GM23248 (cell line): ENCODE data around the gene FAM53A. TPM values are rescaled to one million over a fixed set of nuclear protein-coding genes. Genes with fewer than 3 reads are reported as not detected.
A peak's percentile ranks its signal among the peaks of the same experiment; 100 is the strongest.

Experiments
- DNase-seq: peaks from one replicate; pipeline ENCODE4 v3.0.0-alpha.2; 2015
- H2AFZ ChIP-seq: fragments of 200-600 bp; sonication (generic); 2 replicates; pipeline ENCODE4 v1.6.1; 2016; ENCODE audit warnings: antibody characterized with exemption
- H3F3A ChIP-seq: fragments of 200-600 bp; sonication (generic); 2 replicates; pipeline ENCODE4 v1.6.1; 2016; ENCODE audit warnings: mild to moderate bottlenecking, antibody characterized with exemption, mixed run types; ENCODE audit not compliant: insufficient read depth
- H3K27ac ChIP-seq: fragments of 200-600 bp; sonication (generic); 2 replicates; pipeline ENCODE4 v1.5.1; 2016; ENCODE audit warnings: mild to moderate bottlenecking
- H3K27me3 ChIP-seq: fragments of 200-600 bp; sonication (generic); replicated peaks from 2 replicates; pipeline ENCODE4 v1.6.1; 2016; ENCODE audit warnings: mild to moderate bottlenecking; ENCODE audit not compliant: insufficient read depth
- H3K36me3 ChIP-seq: fragments of 200-600 bp; sonication (generic); 2 replicates; pipeline ENCODE4 v1.6.1; 2016; ENCODE audit warnings: low read depth, mild to moderate bottlenecking
- H3K4me1 ChIP-seq: fragments of 200-600 bp; sonication (generic); 2 replicates; pipeline ENCODE4 v1.6.1; 2016; ENCODE audit warnings: mild to moderate bottlenecking; ENCODE audit not compliant: insufficient read depth
- H3K4me2 ChIP-seq: fragments of 200-600 bp; sonication (generic); one replicate; pipeline ENCODE4 v1.6.1; 2016; ENCODE audit warnings: mild to moderate bottlenecking; ENCODE audit not compliant: unreplicated experiment
- H3K4me3 ChIP-seq: fragments of 200-600 bp; sonication (generic); 2 replicates; pipeline ENCODE4 v1.5.1; 2016; ENCODE audit warnings: mild to moderate bottlenecking
- H3K79me2 ChIP-seq: fragments of 200-600 bp; sonication (generic); 2 replicates; pipeline ENCODE4 v1.6.1; 2016; ENCODE audit warnings: mild to moderate bottlenecking; ENCODE audit not compliant: insufficient read depth
- H3K9ac ChIP-seq: fragments of 200-600 bp; sonication (generic); 2 replicates; pipeline ENCODE4 v1.6.1; 2016; ENCODE audit warnings: mild to moderate bottlenecking
- H3K9me2 ChIP-seq: fragments of 200-600 bp; sonication (generic); 2 replicates; pipeline ENCODE4 v1.6.1; 2016; ENCODE audit warnings: mixed run types, mild to moderate bottlenecking, moderate library complexity; ENCODE audit not compliant: insufficient read depth
- H3K9me3 ChIP-seq: fragments of 200-600 bp; sonication (generic); one replicate; pipeline ENCODE4 v1.6.1; 2017; ENCODE audit warnings: low read depth
- H4K20me1 ChIP-seq: fragments of 200-600 bp; sonication (generic); 2 replicates; pipeline ENCODE4 v1.6.0; 2016; ENCODE audit not compliant: insufficient read depth
- EZH2 ChIP-seq: fragments of 200-600 bp; sonication (generic); IDR thresholded peaks from 2 replicates; pipeline ENCODE4 v1.6.1; 2018; ENCODE audit warnings: antibody characterized with exemption, mild to moderate bottlenecking; ENCODE audit not compliant: insufficient read depth, poor library complexity, severe bottlenecking
- EZH2phosphoT487 ChIP-seq: fragments of 200-600 bp; sonication (generic); IDR thresholded peaks from 2 replicates; pipeline ENCODE4 v1.6.1; 2018; ENCODE audit warnings: antibody characterized with exemption, moderate library complexity, mild to moderate bottlenecking, low read depth; ENCODE audit not compliant: insufficient read depth
- WGBS, 2 experiments: methylation state at CpG; one replicate each; pipeline ENCODE4 v1.1.6; 2015 to 2017; ENCODE audit warnings: low lambda C conversion rate in 2 of 2, low coverage in 1 of 2; ENCODE audit errors: missing lambda C conversion rate in 2 of 2; 5-methylcytosine and 5-hydroxymethylcytosine counted together
- in situ Hi-C: fragments of 300-500 bp; cut with MboI; formaldehyde crosslinking; loops from 2 replicates; pipeline ENCODE4 v1.15.0; 2020
- polyA plus RNA-seq: library from polyadenylated mRNA; unstranded; fragments of >200 nt; fragmentation: Nextera tagmentation; extraction: Ambion mirVana; gene quantifications from 2 replicates; pipeline ENCODE4 v1.2.1, GENCODE V29; 2016
- total RNA-seq: library from RNA; depleted of rRNA; stranded (reverse); fragments of >200 nt; shearing (Covaris generic); gene quantifications from 2 replicates; pipeline ENCODE4 v1.2.3, GENCODE V29; 2014

Gene FAM53A
- total and polyA plus RNA-seq, 2 experiments from 2014 or later: 2.8 to 3.8 TPM

DNA sequence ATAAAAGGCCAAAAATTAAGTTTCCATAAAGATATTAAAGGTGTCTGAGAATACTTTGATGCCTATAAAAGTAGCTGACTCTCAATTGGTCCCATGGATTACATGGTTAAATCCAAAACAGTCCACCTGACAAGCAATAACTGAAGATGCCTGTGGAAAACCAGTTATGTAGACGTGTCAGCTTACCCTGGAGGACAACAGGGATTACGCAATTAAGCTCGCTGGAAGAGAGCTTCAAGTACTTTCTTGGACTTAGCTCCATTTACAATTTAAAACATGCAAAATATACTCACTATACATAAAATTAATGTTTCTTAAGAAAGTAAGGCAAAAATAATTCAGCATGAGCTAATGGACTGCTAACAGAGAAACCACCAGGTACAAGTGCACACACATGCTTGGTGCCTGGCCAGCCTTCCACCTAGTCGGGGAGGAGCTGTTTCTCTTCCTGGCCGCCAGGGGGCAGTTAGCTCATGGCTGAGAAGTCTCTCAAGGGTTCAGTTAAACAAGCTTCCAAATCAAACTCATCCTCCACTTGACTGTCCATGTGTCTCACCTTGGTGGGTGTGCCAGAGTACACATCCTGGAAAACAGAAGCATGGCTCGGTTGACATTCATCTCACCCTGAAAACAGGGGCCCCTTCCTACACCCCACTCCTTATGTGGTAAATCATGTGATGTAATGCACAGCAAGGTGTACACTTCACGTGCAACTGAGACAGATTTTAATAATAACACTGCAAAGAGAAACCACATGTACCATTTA, 9.2 kb upstream of the FAM53A start:
- H4K20me1 ChIP-seq: no peaks in the 10 kb centered on the region
- peaks cover 11% of the 10 kb centered on the region for H3K79me2 ChIP-seq
- H2AFZ ChIP-seq: no peak overlapping the region
- 50 to 52% methylated on average over 7 of the region's 7 CpGs for WGBS, 2 experiments
- TF ChIP-seq EZH2 (no peak), EZH2phosphoT487 (no peak)
- H3K9me3 ChIP-seq: no peaks in the 10 kb centered on the region
- peaks cover 39% of the 10 kb centered on the region for H3K36me3 ChIP-seq
- no peak overlapping the region for H3K27ac ChIP-seq
- no peak overlapping the region for H3K4me2 ChIP-seq
- peak; percentile 80 for DNase-seq
- H3F3A ChIP-seq: peaks cover 15% of the 10 kb centered on the region
- no peak overlapping the region for H3K9ac ChIP-seq
- no peaks in the 10 kb centered on the region for H3K4me1 ChIP-seq
- H3K27me3 ChIP-seq: no peaks in the 10 kb centered on the region
- H3K9me2 ChIP-seq: no peaks in the 10 kb centered on the region
- no peak overlapping the region for H3K4me3 ChIP-seq
- in situ Hi-C loops: no loop called here

GRCh38 chr4:1691737-1692373, 7.7 kb upstream of the FAM53A start:
- peaks cover 39% of the 10 kb centered on the region for H3K36me3 ChIP-seq
- no peak overlapping the region for H2AFZ ChIP-seq
- no peaks in the 10 kb centered on the region for H3K27me3 ChIP-seq
- H4K20me1 ChIP-seq: no peaks in the 10 kb centered on the region
- TF ChIP-seq EZH2 (no peak), EZH2phosphoT487 (no peak)
- H3K4me1 ChIP-seq: no peaks in the 10 kb centered on the region
- H3K4me3 ChIP-seq: no peak overlapping the region
- in situ Hi-C loops: no loop called here
- 78 to 86% methylated on average over 9 of the region's 9 CpGs for WGBS, 2 experiments
- H3F3A ChIP-seq: peaks cover 15% of the 10 kb centered on the region
- H3K9me3 ChIP-seq: no peaks in the 10 kb centered on the region
- H3K79me2 ChIP-seq: no peaks in the 10 kb centered on the region
- no peak overlapping the region for H3K27ac ChIP-seq
- no peak overlapping the region for H3K4me2 ChIP-seq
- H3K9me2 ChIP-seq: no peaks in the 10 kb centered on the region
- H3K9ac ChIP-seq: no peak overlapping the region
- DNase-seq: no peak

DNA sequence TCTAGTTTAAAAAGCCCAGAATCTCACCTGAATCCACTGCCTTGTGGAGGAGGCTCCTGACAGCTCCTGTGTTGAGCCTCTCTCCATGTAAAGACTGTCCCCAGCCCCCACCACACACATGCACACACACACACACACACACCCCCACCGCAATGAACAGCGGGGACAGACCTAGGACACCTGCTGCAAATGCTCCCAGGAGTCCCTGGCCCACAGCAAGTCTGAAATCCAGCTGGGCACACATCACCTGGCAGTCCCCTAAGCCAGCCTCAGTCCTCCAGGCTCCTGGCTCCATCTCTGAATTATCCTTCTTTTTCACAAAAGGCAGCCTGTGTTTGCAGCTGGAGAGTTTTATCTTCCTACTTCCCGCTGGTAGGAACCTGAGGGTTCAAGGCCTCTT, 6.6 kb upstream of the FAM53A start:
- H3K4me1 ChIP-seq: no peaks in the 10 kb centered on the region
- H4K20me1 ChIP-seq: no peaks in the 10 kb centered on the region
- H3K9me3 ChIP-seq: no peaks in the 10 kb centered on the region
- H3K4me3 ChIP-seq: no peak overlapping the region
- H3K9me2 ChIP-seq: no peaks in the 10 kb centered on the region
- in situ Hi-C loops: no loop called here
- peaks cover 17% of the 10 kb centered on the region for H3F3A ChIP-seq
- H3K79me2 ChIP-seq: no peaks in the 10 kb centered on the region
- no peak overlapping the region for H3K9ac ChIP-seq
- H2AFZ ChIP-seq: no peak overlapping the region
- no peak overlapping the region for H3K4me2 ChIP-seq
- TF ChIP-seq EZH2 (no peak), EZH2phosphoT487 (no peak)
- 89 to 91% methylated on average over 3 of the region's 3 CpGs for WGBS, 2 experiments
- peaks cover 30% of the 10 kb centered on the region for H3K36me3 ChIP-seq
- H3K27ac ChIP-seq: no peak overlapping the region
- no peaks in the 10 kb centered on the region for H3K27me3 ChIP-seq
- DNase-seq: no peak

DNA sequence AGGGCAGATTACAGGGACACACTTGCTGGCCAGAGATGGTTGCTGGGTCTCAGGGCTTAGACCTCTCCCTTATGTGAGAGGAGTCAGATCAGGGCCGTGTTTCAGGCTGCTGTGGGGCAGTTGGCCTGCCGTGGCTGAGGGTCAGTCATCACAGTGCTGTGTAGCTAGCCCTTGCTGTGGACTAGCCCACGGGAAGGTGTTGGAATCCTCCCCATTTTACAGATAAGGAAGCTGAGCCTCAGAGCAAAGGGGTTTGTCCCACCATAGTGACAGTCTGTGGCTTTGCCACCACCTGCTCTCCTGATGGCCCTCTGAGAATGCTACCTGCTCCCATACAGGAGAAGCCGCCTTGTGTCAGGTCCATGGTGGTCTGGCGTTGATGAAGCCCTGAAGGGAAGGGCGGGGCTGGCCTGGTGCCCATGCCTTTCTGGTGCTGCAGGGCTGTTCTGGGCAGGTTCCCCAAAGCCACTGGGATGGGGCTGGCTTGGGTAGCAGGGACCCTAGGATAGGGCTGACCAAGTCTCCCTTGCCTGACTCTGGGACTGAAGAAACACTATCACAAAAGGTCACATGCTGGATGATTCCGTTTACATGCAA, 2.4 kb upstream of the FAM53A start:
- no peaks in the 10 kb centered on the region for H3K4me1 ChIP-seq
- no peaks in the 10 kb centered on the region for H3K27me3 ChIP-seq
- WGBS, 2 experiments: 36 to 42% methylated on average over 7 of the region's 7 CpGs
- H3K9ac ChIP-seq: no peak overlapping the region
- no peak overlapping the region for H3K4me3 ChIP-seq
- H3K4me2 ChIP-seq: no peak overlapping the region
- peaks cover 32% of the 10 kb centered on the region for H3F3A ChIP-seq
- H3K9me3 ChIP-seq: no peaks in the 10 kb centered on the region
- H3K9me2 ChIP-seq: no peaks in the 10 kb centered on the region
- TF ChIP-seq EZH2phosphoT487 (no peak), EZH2 (no peak)
- DNase-seq: no peak
- no peak overlapping the region for H2AFZ ChIP-seq
- no peaks in the 10 kb centered on the region for H3K79me2 ChIP-seq
- no peak overlapping the region for H3K27ac ChIP-seq
- no peaks in the 10 kb centered on the region for H4K20me1 ChIP-seq
- peaks cover 10% of the 10 kb centered on the region; the same call in 1 of the 2 replicates for H3K36me3 ChIP-seq
- in situ Hi-C loops: no loop called here
